ENCODE measurements around the gene YJU2.
"Not testable (repeated sequence)": the region's sequence is repeated elsewhere in the genome, so short reads cannot be mapped to it uniquely, and the experiment has no call there.

YJU2 gene

DNA sequence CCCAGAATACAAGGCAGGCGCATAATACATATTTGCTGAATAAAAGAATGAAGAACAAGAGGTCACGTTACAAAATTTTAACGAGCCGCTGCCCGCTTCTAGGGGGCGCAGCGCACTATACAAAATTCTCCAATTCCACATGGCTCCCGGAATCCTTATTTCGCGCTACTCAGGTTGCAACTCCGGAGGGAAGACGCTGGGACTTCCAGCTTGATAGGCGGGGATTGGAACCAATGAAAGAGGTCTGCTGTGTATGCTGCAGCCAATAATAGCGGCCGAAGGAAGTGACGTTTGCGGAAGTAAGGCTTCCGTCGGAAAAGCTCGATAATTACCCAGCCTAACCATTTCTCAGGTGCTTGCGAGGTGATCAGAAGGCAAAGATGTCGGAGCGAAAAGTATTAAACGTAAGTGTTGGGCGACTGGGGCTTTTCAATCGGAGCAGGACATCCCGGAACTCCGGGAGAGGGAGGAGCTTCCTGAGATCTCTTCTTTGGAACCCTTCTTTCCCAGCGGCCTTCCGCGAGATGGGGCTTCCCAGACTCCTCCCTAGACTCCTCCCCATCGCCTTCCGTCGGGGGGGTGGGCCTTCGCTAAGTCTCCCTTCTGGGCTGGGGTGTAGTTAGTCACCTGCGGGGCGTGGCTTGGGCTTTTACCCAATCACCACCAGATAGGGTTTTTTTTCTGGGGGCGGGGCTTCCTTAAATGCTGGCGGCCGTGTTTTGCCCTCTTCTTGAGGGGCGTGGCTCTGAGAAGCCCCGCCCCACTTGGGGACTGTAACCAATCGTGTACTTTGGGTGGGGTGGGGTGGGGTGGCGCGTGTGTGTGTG is at the start of gene YJU2:
TSS of gene YJU2 (plus strand) at position 314 of the 827 bp plus-strand sequence. CDS start at position 381, 67 bp downstream.
- peak; percentile 99 for DNase-seq

GRCh38 chr19:4197228-4197624 is 49.7 kb upstream of the YJU2 start:
- no peak for DNase-seq

- no peak for DNase-seq
Observed at GRCh38 chr19:4197625-4198466, 49.0 kb upstream of the YJU2 start.

GRCh38 chr19:4198467-4199126 is 48.3 kb upstream of the YJU2 start:
- DNase-seq = no peak

- DNase-seq = no peak
Observed at GRCh38 chr19:4199699-4200293, 47.1 kb upstream of the YJU2 start.

- no peak for DNase-seq
Observed at GRCh38 chr19:4200940-4201542, 45.8 kb upstream of the YJU2 start.

GRCh38 chr19:4201798-4202197 is 45.1 kb upstream of the YJU2 start:
- no peak for DNase-seq

DNA sequence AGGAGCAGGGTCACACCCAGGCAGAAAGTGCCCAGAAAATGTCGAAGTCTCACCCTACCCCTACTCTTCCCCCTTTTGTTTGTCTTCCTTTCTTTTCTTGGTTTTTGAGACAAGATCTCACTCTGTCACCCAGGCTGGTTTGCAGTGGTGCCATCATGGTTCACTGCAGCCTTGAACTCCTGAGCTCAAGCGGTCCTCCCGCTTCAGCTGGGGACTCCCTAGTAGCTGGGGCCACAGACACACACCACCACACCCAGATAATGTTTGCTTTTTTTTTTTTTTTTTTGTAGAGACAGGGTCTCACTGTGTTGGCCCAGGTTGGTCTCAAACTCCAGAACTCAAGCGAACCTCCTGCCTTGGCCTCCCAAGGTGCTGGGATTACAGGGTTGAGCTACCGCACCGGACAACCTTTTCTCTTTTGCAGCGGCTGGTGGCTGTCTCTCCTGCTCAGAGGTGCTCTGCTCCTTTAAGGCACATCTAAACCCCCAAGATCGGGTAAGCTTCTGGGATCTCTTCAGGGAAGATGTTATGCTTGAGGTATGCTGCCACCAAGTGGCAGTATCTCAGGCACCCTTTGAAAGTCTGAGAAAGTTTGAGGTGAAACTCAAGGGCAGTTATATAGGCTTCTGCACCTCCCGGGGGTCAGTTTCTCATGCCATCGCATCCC is 39.9 kb upstream of the YJU2 start:
- peak; percentile 7 for DNase-seq

- no peak for DNase-seq
Observed at GRCh38 chr19:4208385-4209094, 38.3 kb upstream of the YJU2 start.

DNA sequence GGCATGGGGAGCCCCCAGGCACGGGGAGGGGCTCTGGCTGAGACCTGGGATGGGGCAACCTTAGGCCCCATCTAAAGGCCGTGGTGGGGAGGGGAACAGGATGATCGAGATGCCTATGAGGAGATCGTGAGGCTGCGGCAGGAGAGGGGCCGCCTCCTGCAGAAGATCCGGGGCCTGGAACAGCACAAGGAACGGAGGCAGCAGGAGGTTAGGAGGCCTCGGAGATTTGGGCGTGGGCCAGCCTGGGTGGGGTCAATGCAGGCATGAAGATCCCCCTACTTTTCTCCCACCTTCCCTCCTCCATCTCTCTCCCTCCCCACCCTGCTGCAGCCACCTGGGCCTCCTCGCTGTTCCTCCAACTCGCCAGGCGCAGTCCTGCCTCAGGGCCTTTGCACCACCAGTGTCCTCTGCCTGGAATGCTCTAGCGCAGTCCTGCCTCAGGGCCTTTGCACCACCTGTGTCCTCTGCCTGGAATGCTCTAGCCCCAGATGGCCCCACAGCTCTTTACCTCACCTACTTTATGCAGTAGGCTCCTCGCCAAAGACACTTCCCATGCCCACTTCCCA is 36.6 kb upstream of the YJU2 start:
- no peak for DNase-seq

GRCh38 chr19:4213116-4213515 is 33.8 kb upstream of the YJU2 start:
- no peak for DNase-seq

DNA sequence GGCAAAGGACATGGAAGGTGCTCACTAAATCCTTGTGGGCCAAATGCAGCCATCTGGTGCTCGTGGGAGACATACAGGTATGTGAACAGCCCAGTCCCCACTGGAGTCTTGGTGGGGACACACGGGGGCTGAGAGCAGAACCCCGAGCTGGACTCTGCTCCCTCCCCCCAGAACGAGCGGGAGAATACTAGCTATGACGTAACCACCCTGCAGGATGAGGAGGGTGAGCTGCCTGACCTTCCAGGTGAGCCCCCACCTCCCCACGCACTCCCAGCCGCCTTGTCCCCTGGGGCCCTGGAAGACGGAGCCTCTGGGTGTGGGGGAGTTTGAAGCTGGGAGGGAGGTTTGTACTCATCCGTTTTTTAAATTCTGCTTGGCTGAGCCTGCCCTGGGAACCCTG is 31.1 kb upstream of the YJU2 start:
- no peak for DNase-seq

GRCh38 chr19:4216846-4217245 is 30.0 kb upstream of the YJU2 start:
- no peak for DNase-seq

DNA sequence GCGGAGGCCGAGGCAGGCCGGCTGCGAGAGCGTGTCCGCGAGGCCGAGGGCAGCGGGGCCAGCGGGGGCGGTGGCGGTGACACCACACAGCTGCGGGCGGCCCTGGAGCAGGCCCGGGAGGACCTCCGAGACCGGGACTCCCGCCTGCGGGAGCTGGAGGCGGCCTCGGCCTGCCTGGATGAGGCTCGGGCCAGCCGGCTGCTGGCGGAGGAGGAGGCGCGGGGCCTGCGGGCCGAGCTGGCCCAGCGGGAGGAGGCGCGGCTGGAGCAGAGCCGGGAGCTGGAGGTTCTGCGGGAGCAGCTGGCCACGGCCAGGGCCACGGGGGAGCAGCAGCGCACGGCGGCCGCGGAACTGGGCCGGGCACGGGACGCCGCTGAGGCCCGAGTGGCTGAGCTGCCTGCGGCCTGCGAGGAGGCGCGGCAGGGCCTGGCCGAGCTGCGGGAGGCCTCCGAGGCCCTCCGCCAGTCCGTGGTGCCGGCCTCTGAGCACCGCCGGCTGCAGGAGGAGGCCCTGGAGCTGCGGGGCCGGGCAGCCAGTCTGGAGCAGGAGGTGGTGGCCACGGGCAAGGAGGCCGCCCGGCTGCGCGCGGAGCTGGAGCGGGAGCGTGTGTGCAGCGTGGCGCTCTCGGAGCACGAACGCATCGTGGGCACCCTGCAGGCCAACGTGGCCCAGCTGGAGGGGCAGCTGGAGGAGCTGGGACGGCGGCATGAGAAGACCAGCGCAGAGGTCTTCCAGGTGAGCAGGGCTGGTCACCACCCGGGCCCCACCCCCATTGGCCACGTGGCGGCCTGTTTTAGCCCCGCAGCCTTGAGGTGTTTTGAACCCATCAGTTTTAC is 29.2 kb upstream of the YJU2 start:
- DNase-seq = no peak

GRCh38 chr19:4218523-4218922 is 28.4 kb upstream of the YJU2 start:
- DNase-seq = not testable (repeated sequence)

GRCh38 chr19:4220188-4220587 is 26.7 kb upstream of the YJU2 start:
- no peak for DNase-seq

- DNase-seq = no peak
Observed at GRCh38 chr19:4224470-4224869, 22.4 kb upstream of the YJU2 start.

GRCh38 chr19:4225885-4226284 is 21.0 kb upstream of the YJU2 start:
- no peak for DNase-seq

DNA sequence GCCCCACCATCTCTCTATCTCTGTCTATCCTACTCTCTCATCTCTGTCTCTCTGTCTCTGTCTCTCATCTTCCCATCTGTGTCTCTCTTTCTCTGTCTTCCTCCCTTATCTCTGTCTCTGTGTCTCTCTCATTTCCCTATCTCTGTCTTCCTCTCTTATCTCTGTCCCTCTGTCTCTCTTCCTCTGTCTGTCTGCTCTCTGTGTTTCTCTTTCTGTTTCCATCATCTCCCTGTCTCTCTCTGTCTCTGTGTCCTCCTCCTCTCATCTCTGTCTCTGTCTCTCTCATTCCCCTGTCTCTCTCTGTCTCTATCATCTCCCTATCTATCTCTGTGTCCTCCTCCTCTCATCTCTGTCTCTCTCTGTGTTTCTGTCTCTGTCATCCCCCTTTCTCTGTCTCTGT is 19.1 kb upstream of the YJU2 start:
- DNase-seq = no peak

DNA sequence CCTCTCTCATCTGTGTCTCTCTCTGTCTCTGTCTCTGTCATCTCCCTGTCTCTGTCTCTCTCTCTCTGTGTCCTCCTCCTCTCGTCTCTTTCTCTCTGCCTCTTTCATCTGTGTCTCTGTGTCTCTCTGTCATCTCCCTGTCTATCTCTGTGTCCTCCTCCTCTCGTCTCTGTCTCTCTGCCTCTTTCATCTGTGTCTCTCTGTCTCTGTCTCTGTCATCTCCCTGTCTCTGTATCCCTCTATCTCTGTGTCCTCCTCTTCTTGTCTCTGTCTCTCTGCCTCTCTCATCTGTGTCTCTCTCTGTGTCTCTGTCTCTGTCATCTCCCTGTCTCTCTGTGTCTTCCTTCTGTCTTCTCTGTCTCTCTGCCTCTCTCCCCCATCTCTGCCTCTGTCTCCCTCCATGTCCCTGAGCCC is 18.1 kb upstream of the YJU2 start:
- no peak for DNase-seq
